Measurements from ENCODE around the gene ZBED5. TPM values are rescaled to one million over a fixed set of nuclear protein-coding genes. Genes with fewer than 3 reads are reported as not detected.

The ZBED5 gene
- total and polyA plus RNA-seq, 2 of the 4 experiments (the other 2 are of a cell fraction): 28.2 to 30.8 TPM

GRCh38 chr11:10861799-10862198 is 3.9 kb upstream of the ZBED5 start:
- 0 out of 2 replicates have a peak, but pooled peaks cover 2% of the 10 kb centered on the region for H3K4me1 ChIP-seq (ENCODE audit: control insufficient read depth, insufficient read depth, low read length)
- 0 out of 2 replicates have a peak overlapping the region, but pooled peaks have one; percentile 50 for H3K4ac ChIP-seq (ENCODE audit: low read depth, low read length)
- ATAC-seq (ENCODE audit: low read depth): no peak
- no peaks in the 10 kb centered on the region for H3K9me1 ChIP-seq (ENCODE audit: insufficient read depth, low read length)
- no peak for DNase-seq
- peaks cover 0 to 38% of the 10 kb centered on the region in 2 experiments for H3K79me1 ChIP-seq (ENCODE audit: low read depth in 1 of 2, low read length in 2 of 2)
- H4K5ac ChIP-seq (ENCODE audit: low read depth, low read length): no peak overlapping the region
- no peak overlapping the region for H3K9ac ChIP-seq (ENCODE audit: low read depth, low read length)
- in situ Hi-C loops (cut with MboI; ENCODE audit: low sequenced_read_pairs): no loop called here
- H2AK9ac ChIP-seq (replicated peaks; ENCODE audit: low read depth, low read length, poor library complexity): no peak overlapping the region
- TF ChIP-seq MAFK (IDR thresholded peaks at IDR 0.05; ENCODE audit: low read depth, low read length) (no peak), RFX5 (IDR thresholded peaks at IDR 0.05; ENCODE audit: low read depth, low read length) (no peak), RCOR1 (IDR thresholded peaks at IDR 0.05; ENCODE audit: insufficient replicate concordance, low read length) (no peak), RAD21 (IDR thresholded peaks at IDR 0.05; ENCODE audit: low read length) (no peak), POLR2A (IDR thresholded peaks at IDR 0.05; ENCODE audit: low read depth, low read length) (no peak), FOS (IDR thresholded peaks at IDR 0.05; ENCODE audit: low read depth, low read length) (no peak), CHD1 (IDR thresholded peaks at IDR 0.05; ENCODE audit: low read depth, low read length) (no peak), MXI1 (IDR thresholded peaks at IDR 0.05; ENCODE audit: borderline replicate concordance, low read depth, low read length) (no peak), MAZ (IDR thresholded peaks at IDR 0.05; ENCODE audit: borderline replicate concordance, low read depth, low read length) (no peak)
- H2BK15ac ChIP-seq (ENCODE audit: low read depth, low read length): 0 out of 3 replicates have a peak overlapping the region, but pooled peaks have one; percentile 11
- H3K18ac ChIP-seq (ENCODE audit: low read depth, low read length): no peak overlapping the region
- intact Hi-C loops (cut with micrococcal nuclease): no loop called here
- H3K14ac ChIP-seq (replicated peaks; ENCODE audit: low read depth, low read length): 0 out of 2 replicates have a peak overlapping the region, but pooled peaks have one; percentile 74
- H3K9me3 ChIP-seq (ENCODE audit: control insufficient read depth, insufficient read depth, low read length): no peaks in the 10 kb centered on the region
- H3K27ac ChIP-seq (ENCODE audit: insufficient read depth, low read length): no peak overlapping the region
- no peaks in the 10 kb centered on the region for H3K36me3 ChIP-seq (ENCODE audit: control insufficient read depth, insufficient read depth, low read length)
- H4K91ac ChIP-seq (ENCODE audit: insufficient read depth, low read depth, low read length): peak overlapping the region; percentile 65; the same call in 1 of the 2 replicates
- no CpG with 5 or more reads among the region's 1 CpG for WGBS, 2 experiments (ENCODE audit: extremely low coverage in 2 of 2, insufficient read length in 1 of 2)
- H3K4me2 ChIP-seq (ENCODE audit: low read depth, low read length): no peak overlapping the region
- no peaks in the 10 kb centered on the region for H4K20me1 ChIP-seq (ENCODE audit: insufficient read depth, low read length)
- ChIA-PET CTCF (no interaction called here), POLR2A (ENCODE audit: unreplicated experiment) (no interaction called here)
- H3K23ac ChIP-seq (ENCODE audit: low read depth, low read length): 0 out of 2 replicates have a peak overlapping the region, but pooled peaks have one; percentile 69
- H4K8ac ChIP-seq (ENCODE audit: low read depth in 2 of 2, low read length in 2 of 2): peak overlapping the region in 1 of 2 experiments; percentile 48; a peak in 1 of 4 replicates
- H2AFZ ChIP-seq (replicated peaks; ENCODE audit: low read length, poor library complexity): no peak overlapping the region
- dilution Hi-C loops (cut with HindIII; ENCODE audit: low sequenced_read_pairs, unreplicated experiment): no loop called here
- H2BK5ac ChIP-seq (ENCODE audit: low read depth, low read length, poor library complexity, severe bottlenecking): no peak overlapping the region
- no peak overlapping the region; the same call in 1 of the 2 replicates for H2BK120ac ChIP-seq (ENCODE audit: low read depth, low read length)
- BruUV-seq (replicated peaks): no TSS peak
- H3K27me3 ChIP-seq (ENCODE audit: control insufficient read depth, insufficient read depth, low read length): no peaks in the 10 kb centered on the region
- H2BK20ac ChIP-seq (ENCODE audit: low read depth, low read length): 0 out of 2 replicates have a peak overlapping the region, but pooled peaks have one; percentile 59
- H3K56ac ChIP-seq (ENCODE audit: extremely low read depth, insufficient read depth, low read length): no peak overlapping the region
- H2AK5ac ChIP-seq (ENCODE audit: low read depth, low read length): peak overlapping the region; percentile 13; the same call in 1 of the 2 replicates
- no peak overlapping the region for H3K4me3 ChIP-seq (ENCODE audit: insufficient read depth, low read depth, low read length)
